ENCODE measurements around the gene COL9A3. TPM values are rescaled to one million over a fixed set of nuclear protein-coding genes. Genes with fewer than 3 reads are reported as not detected.

COL9A3 gene
- total and polyA plus RNA-seq, 11 donors = 0.67 to 6.0 (median 2.0) TPM

DNA sequence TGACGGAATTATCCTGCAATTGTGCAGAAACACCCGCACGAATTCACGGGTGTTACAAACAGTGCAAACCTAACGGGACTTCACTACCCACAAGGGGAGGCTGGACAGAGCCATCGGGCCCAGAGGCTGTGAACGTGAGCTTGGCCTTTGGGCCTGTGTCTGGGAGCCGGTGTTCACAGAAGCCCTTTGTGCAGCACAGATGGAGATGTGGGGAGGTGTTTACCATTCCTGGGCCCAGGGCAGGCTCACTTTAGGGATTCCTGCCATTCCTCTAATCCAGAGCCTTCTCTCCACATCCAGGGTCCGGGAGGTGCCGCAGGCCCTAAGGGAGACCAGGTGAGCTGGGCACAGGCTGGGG is 15.0 kb downstream of the COL9A3 start:
- H3K4me3 ChIP-seq = no peak overlapping the region
- DNase-seq = peak in 2 of 5 donors; percentile 11 to 13
- H3K9me3 ChIP-seq = no peaks in the 10 kb centered on the region
- TF ChIP-seq POLR2A (IDR thresholded peaks at IDR 0.05) = no peak
- TF ChIP-seq CTCF (IDR thresholded peaks at IDR 0.05) = no peak
- intact Hi-C loops (cut with DNase I) = no loop called here
- WGBS, 4 donors = 83 to 95% (median 90%) methylated on average over 10 of the region's 10 CpGs
- peaks cover 0 to 15% (median 0%) of the 10 kb centered on the region in 12 donors for H3K4me1 ChIP-seq
- no peak for ATAC-seq
- no peaks in the 10 kb centered on the region for H3K36me3 ChIP-seq
- H3K27ac ChIP-seq = peak overlapping the region in 1 of 12 donors; percentile 31
- H3K27me3 ChIP-seq = no peaks in the 10 kb centered on the region

GRCh38 chr20:62832212-62832922 is 15.5 kb downstream of the COL9A3 start:
- no peaks in the 10 kb centered on the region for H3K36me3 ChIP-seq
- H3K27ac ChIP-seq = peak overlapping the region in 1 of 12 donors; percentile 31
- 60 to 72% (median 69%) methylated on average over 22 of the region's 22 CpGs for WGBS, 4 donors
- intact Hi-C loops (cut with DNase I) = no loop called here
- H3K9me3 ChIP-seq = no peaks in the 10 kb centered on the region
- peak in 2 of 4 donors; percentile 12 to 29 for ATAC-seq
- TF ChIP-seq CTCF (IDR thresholded peaks at IDR 0.05) = no peak
- no peak for TF ChIP-seq POLR2A (IDR thresholded peaks at IDR 0.05)
- H3K4me1 ChIP-seq = peaks cover 0 to 15% (median 0%) of the 10 kb centered on the region in 12 donors
- no peaks in the 10 kb centered on the region for H3K27me3 ChIP-seq
- DNase-seq = peak in 4 of 5 donors; percentile 24 to 73 (median 31)
- H3K4me3 ChIP-seq = peak overlapping the region in 1 of 12 donors; percentile 5

DNA sequence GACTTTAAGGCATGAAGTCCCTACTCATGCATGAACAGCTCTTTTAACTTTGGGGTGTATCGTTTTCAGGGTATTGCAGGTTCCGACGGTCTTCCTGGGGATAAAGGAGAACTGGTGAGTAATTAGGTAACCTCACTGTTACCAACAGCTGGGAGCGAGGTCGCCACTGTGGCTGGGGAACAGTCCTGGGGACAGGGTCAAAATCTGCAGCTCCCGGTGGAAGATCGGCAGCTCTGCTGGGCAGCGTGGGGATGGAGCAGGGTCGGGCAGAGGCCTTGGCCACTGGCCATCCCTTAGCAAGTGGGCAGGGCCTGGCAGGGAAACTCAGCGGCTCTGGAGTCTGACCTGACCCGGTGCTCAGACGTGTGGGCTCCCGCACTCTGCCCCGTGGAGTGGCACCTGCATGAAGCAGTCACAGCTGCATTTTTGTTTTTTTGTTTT is 16.1 kb downstream of the COL9A3 start:
- H3K27ac ChIP-seq = no peak overlapping the region
- no peak for ATAC-seq

More for the DNA sequence above, 16.1 kb downstream of the COL9A3 start:
- peak in 3 of 5 donors; percentile 14 to 60 (median 21) for DNase-seq
- intact Hi-C loops (cut with DNase I) = no loop called here
- Histone ChIP-seq H3K36me3 (no peaks in the 10 kb centered on the region), H3K4me1 (peaks cover 0 to 20% (median 0%) of the 10 kb centered on the region in 12 donors), H3K4me3 (peak overlapping the region in 1 of 12 donors; percentile 5), H3K9me3 (no peaks in the 10 kb centered on the region), H3K27me3 (no peaks in the 10 kb centered on the region)
- TF ChIP-seq POLR2A (IDR thresholded peaks at IDR 0.05) (no peak), CTCF (IDR thresholded peaks at IDR 0.05) (no peak)
- WGBS, 4 donors = 70 to 79% (median 72%) methylated on average over 14 of the region's 14 CpGs
